ENCODE measurements around the gene NUDT6.
A peak's percentile ranks its signal among the peaks of the same experiment; 100 is the strongest.
"Not testable (repeated sequence)": the region's sequence is repeated elsewhere in the genome, so short reads cannot be mapped to it uniquely, and the experiment has no call there.

The NUDT6 gene

GRCh38 chr4:122921971-122922876 lies at the start of gene NUDT6:
Gene NUDT6, minus strand, starts transcription at chr4:122922597. Its CDS starts 25 bp downstream, at chr4:122922572.
- DNase-seq, result peak; percentile 19 to 62

GRCh38 chr4:122968227-122968812 lies 45.9 kb upstream of the NUDT6 start:
- DNase-seq, result no peak

- DNase-seq, result no peak
Observed at GRCh38 chr4:122967231-122967630, 44.8 kb upstream of the NUDT6 start.

- no peak for DNase-seq
Observed at GRCh38 chr4:122966201-122966600, 43.8 kb upstream of the NUDT6 start.

GRCh38 chr4:122963216-122963615 lies 40.8 kb upstream of the NUDT6 start:
- DNase-seq, result no peak

GRCh38 chr4:122960611-122961000 lies 38.2 kb upstream of the NUDT6 start:
- DNase-seq, result peak in 1 of 2 experiments; percentile 18

- DNase-seq, result no peak
Observed at GRCh38 chr4:122959981-122960610, 37.7 kb upstream of the NUDT6 start.

GRCh38 chr4:122959441-122959840 lies 37.0 kb upstream of the NUDT6 start:
- no peak for DNase-seq

- DNase-seq, result no peak
Observed at GRCh38 chr4:122958505-122958904, 36.1 kb upstream of the NUDT6 start.

GRCh38 chr4:122953924-122954323 lies 31.5 kb upstream of the NUDT6 start:
- no peak for DNase-seq

GRCh38 chr4:122952028-122952427 lies 29.6 kb upstream of the NUDT6 start:
- DNase-seq, result no peak

GRCh38 chr4:122948671-122949070 lies 26.3 kb upstream of the NUDT6 start:
- DNase-seq, result no peak

GRCh38 chr4:122946142-122946541 lies 23.7 kb upstream of the NUDT6 start:
- no peak for DNase-seq

- DNase-seq, result not testable (repeated sequence)
Observed at GRCh38 chr4:122945136-122945535, 22.7 kb upstream of the NUDT6 start.

GRCh38 chr4:122932763-122933162 lies 10.4 kb upstream of the NUDT6 start:
- DNase-seq, result no peak

- DNase-seq, result no peak
Observed at GRCh38 chr4:122930862-122931261, 8.5 kb upstream of the NUDT6 start.

- no peak for DNase-seq
Observed at GRCh38 chr4:122928930-122929329, 6.5 kb upstream of the NUDT6 start.

- peak; percentile 63 to 72 for DNase-seq
Observed at GRCh38 chr4:122922877-122923511, 597 bp upstream of the NUDT6 start.

GRCh38 chr4:122921300-122921699 lies 1.1 kb downstream of the NUDT6 start:
- no peak for DNase-seq

- DNase-seq, result no peak
Observed at GRCh38 chr4:122920473-122920872, 1.9 kb downstream of the NUDT6 start.

GRCh38 chr4:122917731-122918130 lies 4.7 kb downstream of the NUDT6 start:
- no peak for DNase-seq

- DNase-seq, result no peak
Observed at GRCh38 chr4:122914938-122915337, 7.5 kb downstream of the NUDT6 start.

GRCh38 chr4:122914292-122914904 lies 8.0 kb downstream of the NUDT6 start:
- DNase-seq, result peak in 1 of 2 experiments; percentile 7

Measured in NCI-H524 (cell line).